GM06990 (cell line): ENCODE results near the gene AFF3.

Source experiments
- DNase-seq: peaks from one replicate; pipeline ENCODE4 v3.0.0-alpha.2; 2011; ENCODE audit not compliant: insufficient read length; ENCODE audit errors: extremely low read depth
- H3K27me3 ChIP-seq: replicated peaks from 2 replicates; pipeline ENCODE4 v1.6.0; 2011; ENCODE audit warnings: low read length; ENCODE audit not compliant: control insufficient read depth, insufficient read depth
- H3K36me3 ChIP-seq: 2 replicates; pipeline ENCODE4 v1.5.1; 2011; ENCODE audit warnings: low read length; ENCODE audit not compliant: control insufficient read depth, insufficient read depth
- H3K4me3 ChIP-seq: replicated peaks from 2 replicates; pipeline ENCODE4 v1.5.1; 2011; ENCODE audit warnings: low read depth, mild to moderate bottlenecking, control low read depth, low read length
- TF ChIP-seq, protein P1 (sequence below): IDR thresholded peaks from 2 replicates; pipeline ENCODE4 v1.5.1; 2011; ENCODE audit warnings: low read length, control low read depth, mild to moderate bottlenecking, inconsistent platforms; ENCODE audit not compliant: insufficient read depth, poor library complexity, severe bottlenecking

AFF3 gene

DNA sequence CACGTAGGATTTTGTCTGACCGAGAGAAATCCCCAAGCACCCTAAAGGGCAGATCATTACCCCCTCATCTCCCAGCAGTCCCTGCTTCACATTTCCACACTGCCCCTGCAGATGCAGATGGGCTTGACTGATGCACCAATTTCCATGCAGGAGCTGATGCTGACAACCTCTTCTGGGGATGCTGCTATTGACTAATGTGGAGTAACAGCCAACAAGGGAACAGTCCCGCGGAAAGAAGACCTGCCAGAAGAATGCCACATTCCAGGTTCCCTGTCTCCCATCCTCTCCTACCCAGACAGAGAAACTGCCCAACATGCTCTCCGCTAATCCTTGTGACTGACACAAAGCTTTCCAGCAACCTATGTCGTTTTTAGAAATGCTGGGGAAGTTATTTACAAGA, 91.7 kb downstream of the AFF3 start:
- Histone ChIP-seq H3K4me3 (no peak overlapping the region), H3K27me3 (no peaks in the 10 kb centered on the region), H3K36me3 (no peaks in the 10 kb centered on the region)
- TF ChIP-seq, protein P1, sequence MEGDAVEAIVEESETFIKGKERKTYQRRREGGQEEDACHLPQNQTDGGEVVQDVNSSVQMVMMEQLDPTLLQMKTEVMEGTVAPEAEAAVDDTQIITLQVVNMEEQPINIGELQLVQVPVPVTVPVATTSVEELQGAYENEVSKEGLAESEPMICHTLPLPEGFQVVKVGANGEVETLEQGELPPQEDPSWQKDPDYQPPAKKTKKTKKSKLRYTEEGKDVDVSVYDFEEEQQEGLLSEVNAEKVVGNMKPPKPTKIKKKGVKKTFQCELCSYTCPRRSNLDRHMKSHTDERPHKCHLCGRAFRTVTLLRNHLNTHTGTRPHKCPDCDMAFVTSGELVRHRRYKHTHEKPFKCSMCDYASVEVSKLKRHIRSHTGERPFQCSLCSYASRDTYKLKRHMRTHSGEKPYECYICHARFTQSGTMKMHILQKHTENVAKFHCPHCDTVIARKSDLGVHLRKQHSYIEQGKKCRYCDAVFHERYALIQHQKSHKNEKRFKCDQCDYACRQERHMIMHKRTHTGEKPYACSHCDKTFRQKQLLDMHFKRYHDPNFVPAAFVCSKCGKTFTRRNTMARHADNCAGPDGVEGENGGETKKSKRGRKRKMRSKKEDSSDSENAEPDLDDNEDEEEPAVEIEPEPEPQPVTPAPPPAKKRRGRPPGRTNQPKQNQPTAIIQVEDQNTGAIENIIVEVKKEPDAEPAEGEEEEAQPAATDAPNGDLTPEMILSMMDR = no peak
- no peak for DNase-seq

DNA sequence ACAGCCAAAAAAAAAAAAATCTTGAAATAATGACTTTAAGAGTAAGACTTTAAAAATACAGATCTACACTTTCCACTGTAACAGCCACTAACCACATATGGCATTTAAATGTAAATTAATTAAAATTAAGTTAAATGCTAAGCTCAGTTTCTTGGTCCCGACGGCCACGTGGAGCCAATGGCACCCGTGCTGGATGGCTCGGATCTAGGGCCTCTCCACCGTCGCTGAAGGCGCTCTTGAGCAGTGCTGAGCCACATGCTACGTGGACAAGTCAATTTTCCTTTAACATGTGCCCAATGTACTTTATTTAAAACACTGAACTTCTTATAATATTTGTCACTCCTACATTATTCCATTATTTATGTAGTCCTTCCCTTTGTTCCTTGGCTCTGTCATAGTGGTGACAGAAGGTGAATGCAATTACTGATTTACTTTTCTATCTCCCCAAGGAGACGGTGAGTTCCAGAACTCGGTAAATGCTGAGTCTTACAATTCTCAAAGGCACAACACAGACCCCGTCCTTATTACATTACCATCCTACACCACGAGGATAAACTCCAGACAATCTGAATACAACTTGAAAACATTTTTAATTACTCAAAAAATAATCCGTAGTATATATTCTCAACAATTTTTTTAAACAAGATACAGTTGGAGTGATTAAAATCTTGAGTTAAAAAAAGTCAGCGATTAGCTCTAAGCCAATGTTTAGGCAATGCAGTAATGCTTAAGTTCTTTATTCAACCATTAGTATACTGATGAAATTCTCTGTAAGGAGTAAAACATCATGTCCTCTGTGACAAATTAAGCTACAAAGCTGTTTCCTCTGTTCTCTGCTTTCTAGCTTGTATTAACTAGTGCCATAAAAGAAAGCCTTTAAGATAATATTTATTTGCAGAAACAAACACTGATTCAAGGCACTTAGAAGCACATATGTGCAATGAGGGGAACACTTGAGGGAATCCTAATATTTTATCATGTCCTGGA, 95.1 kb downstream of the AFF3 start:
- no peaks in the 10 kb centered on the region for H3K36me3 ChIP-seq
- no peaks in the 10 kb centered on the region for H3K27me3 ChIP-seq
- DNase-seq = no peak
- no peak overlapping the region for H3K4me3 ChIP-seq
- TF ChIP-seq, protein P1 = no peak

DNA sequence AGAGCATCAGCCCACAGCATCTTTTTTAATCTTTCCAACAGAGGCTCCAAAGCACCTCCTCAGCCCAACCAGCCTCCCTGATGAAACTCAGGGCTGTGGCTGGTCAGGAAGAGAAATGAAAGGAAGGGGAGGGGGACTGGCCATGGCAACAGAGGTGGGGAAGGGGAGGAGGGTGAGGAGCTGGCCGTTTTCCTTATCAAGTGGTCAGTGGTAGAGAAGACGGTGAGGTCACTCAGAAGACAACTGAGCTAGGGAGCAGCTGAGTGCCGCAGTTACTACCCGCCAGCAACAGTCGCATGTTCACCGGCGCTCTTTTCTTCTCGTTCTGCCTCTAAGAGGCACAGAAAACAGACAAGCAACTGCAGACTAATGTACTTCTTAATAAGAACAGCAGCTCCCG, 97.4 kb downstream of the AFF3 start:
- TF ChIP-seq, protein P1 = no peak
- Histone ChIP-seq H3K36me3 (no peaks in the 10 kb centered on the region), H3K4me3 (no peak overlapping the region), H3K27me3 (no peaks in the 10 kb centered on the region; the same call in 1 of the 2 replicates)
- no peak for DNase-seq

DNA sequence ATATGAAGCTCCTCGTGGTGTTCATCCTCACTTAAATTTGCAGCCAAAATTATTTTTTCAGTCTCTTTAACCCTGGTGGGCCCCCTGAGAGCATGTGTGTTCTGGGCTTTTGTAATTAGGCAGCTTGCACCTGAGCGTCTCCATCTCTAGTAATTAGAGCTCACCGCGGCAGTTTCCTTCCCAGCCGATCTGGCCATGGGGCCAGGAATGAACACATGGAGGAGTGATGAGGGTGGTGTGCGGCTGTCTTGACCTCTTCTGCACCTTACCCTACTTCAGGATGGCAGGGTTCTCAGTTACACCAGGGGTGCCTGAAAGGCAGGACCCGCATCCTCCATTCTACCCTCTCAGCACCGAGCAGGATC, 98.5 kb downstream of the AFF3 start:
- no peaks in the 10 kb centered on the region for H3K36me3 ChIP-seq
- TF ChIP-seq, protein P1 = no peak
- no peaks in the 10 kb centered on the region; the same call in 1 of the 2 replicates for H3K27me3 ChIP-seq
- DNase-seq = no peak
- no peak overlapping the region for H3K4me3 ChIP-seq

DNA sequence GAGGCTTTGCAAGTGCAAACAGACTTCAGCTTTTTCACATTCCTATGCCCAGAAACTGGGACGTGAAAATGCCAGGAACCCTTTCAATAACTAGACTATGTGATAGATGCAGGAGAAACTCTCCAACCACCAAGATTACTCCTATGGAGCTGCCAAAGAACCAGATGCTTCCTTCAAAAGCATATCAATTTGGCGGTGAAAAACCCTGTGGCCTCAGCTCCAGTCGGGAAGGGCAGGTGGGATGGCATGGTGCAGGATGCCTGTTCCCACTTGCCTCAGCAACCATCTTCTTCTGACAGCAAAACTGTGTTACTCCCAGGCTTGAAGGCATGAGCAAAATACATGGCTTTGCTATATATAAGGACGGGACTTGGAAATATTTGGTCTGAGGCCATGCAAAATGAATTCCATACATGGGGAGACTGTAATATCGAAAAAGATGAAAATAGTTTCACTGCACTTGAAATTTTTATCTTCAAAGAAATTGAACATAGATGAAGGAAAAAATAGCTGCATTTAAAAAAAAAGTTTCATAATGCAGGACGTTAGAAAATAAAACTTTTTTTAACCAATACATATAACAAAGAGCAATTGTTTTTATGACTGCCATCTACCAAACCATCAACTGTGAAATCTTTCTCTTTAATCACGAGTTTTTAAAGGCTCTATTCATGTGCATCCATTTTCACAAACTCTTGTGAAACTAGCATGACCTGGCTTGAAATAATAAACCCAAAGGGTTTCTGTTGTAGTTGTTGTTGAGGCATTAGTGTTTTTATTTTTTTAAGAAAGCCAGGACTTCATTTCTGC, 99.1 kb downstream of the AFF3 start:
- Histone ChIP-seq H3K27me3 (no peaks in the 10 kb centered on the region; the same call in 1 of the 2 replicates), H3K4me3 (no peak overlapping the region), H3K36me3 (no peaks in the 10 kb centered on the region)
- no peak for DNase-seq
- TF ChIP-seq, protein P1 = no peak
